SK-N-SH treated with all-trans-retinoic acid at 6 μM for 48 hours (cell line): ENCODE data around the gene OR10D3.
"Not testable (repeated sequence)": the region's sequence is repeated elsewhere in the genome, so short reads cannot be mapped to it uniquely, and the experiment has no call there.

Experiments
- ATAC-seq: fragments of 200-7000 bp; cut with Tn5 transposase; 3 replicates; pipeline ENCODE4 v1.9.1; 2020; ENCODE audit warnings: mild to moderate bottlenecking, moderate library complexity
- ARNTL ChIP-seq: fragments of 450-650 bp; formaldehyde crosslinking; IDR thresholded peaks from 2 replicates; pipeline ENCODE4 v1.5.0; 2020; ENCODE audit warnings: low read depth, mild to moderate bottlenecking, moderate library complexity, borderline replicate concordance
- BACH2 ChIP-seq: fragments of 250-450 bp; sonication (Bioruptor Pico); IDR thresholded peaks from 2 replicates; pipeline ENCODE4 v1.9.0; 2021; ENCODE audit warnings: mild to moderate bottlenecking, borderline replicate concordance
- CSDC2 ChIP-seq: fragments of 250-450 bp; sonication (Bioruptor Pico); IDR thresholded peaks from 2 replicates; pipeline ENCODE4 v1.5.0; 2020; ENCODE audit warnings: mild to moderate bottlenecking, moderate library complexity
- CSRNP3 ChIP-seq: fragments of 250-450 bp; sonication (Bioruptor Pico); IDR thresholded peaks from 2 replicates; pipeline ENCODE4 v1.5.1; 2021; ENCODE audit warnings: mild to moderate bottlenecking, moderate library complexity
- GLIS3 ChIP-seq: fragments of 250-450 bp; sonication (Bioruptor Pico); IDR thresholded peaks from 2 replicates; pipeline ENCODE4 v1.5.0; 2020; ENCODE audit warnings: mild to moderate bottlenecking, moderate library complexity
- ISL1 ChIP-seq: fragments of 250-450 bp; sonication (Bioruptor Pico); IDR thresholded peaks from 2 replicates; pipeline ENCODE4 v2.1.2; 2022; ENCODE audit warnings: mild to moderate bottlenecking, moderate library complexity
- OSR1 ChIP-seq: fragments of 250-450 bp; sonication (Bioruptor Pico); IDR thresholded peaks from 2 replicates; pipeline ENCODE4 v1.8.0; 2022; ENCODE audit warnings: moderate library complexity, mild to moderate bottlenecking, inconsistent platforms
- POU6F1 ChIP-seq: fragments of 250-450 bp; sonication (Bioruptor Pico); IDR thresholded peaks from 2 replicates; pipeline ENCODE4 v1.8.0; 2021; ENCODE audit warnings: low read depth, mild to moderate bottlenecking, moderate library complexity, borderline replicate concordance
- PPARA ChIP-seq: fragments of 250-450 bp; sonication (Bioruptor Pico); IDR thresholded peaks from 2 replicates; pipeline ENCODE4 v1.5.0; 2020; ENCODE audit warnings: mild to moderate bottlenecking, borderline replicate concordance
- SNAI2 ChIP-seq: fragments of 250-450 bp; sonication (Bioruptor Pico); IDR thresholded peaks from 2 replicates; pipeline ENCODE4 v1.5.0; 2020; ENCODE audit warnings: mild to moderate bottlenecking, moderate library complexity
- TCF4 ChIP-seq: fragments of 250-450 bp; sonication (Bioruptor Pico); IDR thresholded peaks from 2 replicates; pipeline ENCODE4 v1.8.0; 2021; ENCODE audit warnings: mild to moderate bottlenecking, moderate library complexity, borderline replicate concordance
- TOX ChIP-seq: fragments of 250-450 bp; sonication (Bioruptor Pico); IDR thresholded peaks from 2 replicates; pipeline ENCODE4 v1.8.0; 2021; ENCODE audit warnings: mild to moderate bottlenecking, moderate library complexity, borderline replicate concordance
- TSHZ2 ChIP-seq: fragments of 250-450 bp; sonication (Bioruptor Pico); IDR thresholded peaks from 2 replicates; pipeline ENCODE4 v1.5.0; 2020; ENCODE audit warnings: mild to moderate bottlenecking, moderate library complexity
- ZFP30 ChIP-seq: fragments of 450-650 bp; formaldehyde crosslinking; IDR thresholded peaks from 2 replicates; pipeline ENCODE4 v1.5.0; 2022; ENCODE audit warnings: mild to moderate bottlenecking, moderate library complexity
- ZNF565 ChIP-seq: fragments of 450-650 bp; formaldehyde crosslinking; conservative IDR thresholded peaks from 2 replicates; pipeline ENCODE4 v1.5.0; 2020; ENCODE audit warnings: low read depth, mild to moderate bottlenecking, moderate library complexity
- ZNF70 ChIP-seq: fragments of 450-650 bp; formaldehyde crosslinking; IDR thresholded peaks from 2 replicates; pipeline ENCODE4 v1.5.0; 2020; ENCODE audit warnings: mild to moderate bottlenecking, moderate library complexity
- ZNF8 ChIP-seq: fragments of 450-650 bp; formaldehyde crosslinking; IDR thresholded peaks from 2 replicates; pipeline ENCODE4 v1.5.0; 2020; ENCODE audit warnings: mild to moderate bottlenecking, moderate library complexity

OR10D3 gene

GRCh38 chr11:124222407-124222806 is 39.3 kb downstream of the OR10D3 start:
- TF ChIP-seq GLIS3 (CRISPR knock-in tag) = no peak
- TF ChIP-seq OSR1 (CRISPR knock-in tag) = no peak
- no peak for TF ChIP-seq CSRNP3 (CRISPR knock-in tag)
- no peak for TF ChIP-seq TOX (CRISPR knock-in tag)
- TF ChIP-seq ZFP30 = no peak
- TF ChIP-seq BACH2 (CRISPR knock-in tag) = no peak
- no peak for TF ChIP-seq ZNF565 (CRISPR knock-in tag)
- TF ChIP-seq TSHZ2 = no peak
- TF ChIP-seq ZNF8 (CRISPR knock-in tag) = no peak
- TF ChIP-seq PPARA = no peak
- TF ChIP-seq ARNTL (CRISPR knock-in tag) = no peak
- no peak for TF ChIP-seq SNAI2 (CRISPR knock-in tag)
- no peak for TF ChIP-seq ZNF70

GRCh38 chr11:124224618-124225423 is 41.7 kb downstream of the OR10D3 start:
- ATAC-seq = not testable (repeated sequence)

More at GRCh38 chr11:124222407-124222806, 39.3 kb downstream of the OR10D3 start:
- no peak for ATAC-seq

- TF ChIP-seq ISL1 (CRISPR knock-in tag) = no peak
- no peak for TF ChIP-seq CSDC2 (CRISPR knock-in tag)
- TF ChIP-seq PPARA = no peak
- TF ChIP-seq ZNF70 = no peak
- TF ChIP-seq POU6F1 (CRISPR knock-in tag) = no peak
- no peak for ATAC-seq
Observed at GRCh38 chr11:124225471-124225870, 42.3 kb downstream of the OR10D3 start.

- TF ChIP-seq POU6F1 (CRISPR knock-in tag) (no peak), ZFP30 (no peak), TCF4 (no peak)
- ATAC-seq = no peak
Observed at GRCh38 chr11:124233376-124233775, 50.2 kb downstream of the OR10D3 start.
